ENCODE data around the gene NUP98. TPM values are rescaled to one million over a fixed set of nuclear protein-coding genes. Genes with fewer than 3 reads are reported as not detected.

NUP98 gene
- total RNA-seq, 4 donors from 2014 or later = 65.2 to 128 (median 102) TPM

DNA sequence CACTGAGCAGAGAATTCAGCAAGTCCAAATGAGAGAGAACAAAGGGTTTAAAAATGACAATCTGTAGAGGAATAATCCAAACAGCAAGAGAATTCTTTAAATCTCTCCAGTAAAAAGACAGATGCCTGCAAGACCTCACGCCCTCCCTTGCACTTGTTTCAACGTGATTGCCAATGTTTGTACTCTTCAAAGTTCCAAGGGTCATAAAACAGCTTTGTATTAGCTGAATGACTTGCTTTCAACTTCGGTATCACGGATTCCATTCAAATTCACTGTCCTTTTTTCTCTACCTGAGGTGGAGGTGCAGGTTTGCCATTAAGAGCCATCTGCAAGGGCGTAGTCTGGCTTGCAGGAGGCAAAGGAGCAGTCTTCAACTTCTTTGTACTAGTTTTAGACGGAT is 85.1 kb downstream of the NUP98 start:
- H3K4me3 ChIP-seq = no peak overlapping the region
- no peaks in the 10 kb centered on the region for H3K9me3 ChIP-seq
- ATAC-seq (no peak), DNase-seq (no peak)
- no peaks in the 10 kb centered on the region for H3K27me3 ChIP-seq
- no peak for TF ChIP-seq POLR2A (IDR thresholded peaks at IDR 0.05)
- TF ChIP-seq, protein P1, sequence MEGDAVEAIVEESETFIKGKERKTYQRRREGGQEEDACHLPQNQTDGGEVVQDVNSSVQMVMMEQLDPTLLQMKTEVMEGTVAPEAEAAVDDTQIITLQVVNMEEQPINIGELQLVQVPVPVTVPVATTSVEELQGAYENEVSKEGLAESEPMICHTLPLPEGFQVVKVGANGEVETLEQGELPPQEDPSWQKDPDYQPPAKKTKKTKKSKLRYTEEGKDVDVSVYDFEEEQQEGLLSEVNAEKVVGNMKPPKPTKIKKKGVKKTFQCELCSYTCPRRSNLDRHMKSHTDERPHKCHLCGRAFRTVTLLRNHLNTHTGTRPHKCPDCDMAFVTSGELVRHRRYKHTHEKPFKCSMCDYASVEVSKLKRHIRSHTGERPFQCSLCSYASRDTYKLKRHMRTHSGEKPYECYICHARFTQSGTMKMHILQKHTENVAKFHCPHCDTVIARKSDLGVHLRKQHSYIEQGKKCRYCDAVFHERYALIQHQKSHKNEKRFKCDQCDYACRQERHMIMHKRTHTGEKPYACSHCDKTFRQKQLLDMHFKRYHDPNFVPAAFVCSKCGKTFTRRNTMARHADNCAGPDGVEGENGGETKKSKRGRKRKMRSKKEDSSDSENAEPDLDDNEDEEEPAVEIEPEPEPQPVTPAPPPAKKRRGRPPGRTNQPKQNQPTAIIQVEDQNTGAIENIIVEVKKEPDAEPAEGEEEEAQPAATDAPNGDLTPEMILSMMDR (IDR thresholded peaks at IDR 0.05 in 4 of 5, conservative IDR thresholded peaks at IDR 0.05 in 1 of 5) = no peak
- in situ Hi-C loops (cut with MboI; ENCODE audit: low sequenced_read_pairs in 4 of 4) (no loop called here), intact Hi-C loops (cut with DNase I; ENCODE audit: low total_unique reads) (no loop called here)
- peaks cover 56 to 61% of the 10 kb centered on the region in 2 donors for H3K4me1 ChIP-seq
- peak overlapping the region; percentile 83 to 91 (median 86) for H3K27ac ChIP-seq
- H3K36me3 ChIP-seq = peaks cover 0 to 21% of the 10 kb centered on the region in 2 donors

- Histone ChIP-seq H3K27ac (peak overlapping the region; percentile 83 to 91 (median 86)), H3K4me3 (no peak overlapping the region), H3K4me1 (peaks cover 57 to 59% of the 10 kb centered on the region in 2 donors), H3K27me3 (no peaks in the 10 kb centered on the region), H3K9me3 (no peaks in the 10 kb centered on the region), H3K36me3 (peaks cover 0 to 14% of the 10 kb centered on the region in 2 donors)
- in situ Hi-C loops (cut with MboI; ENCODE audit: low sequenced_read_pairs in 4 of 4) = no loop called here
- DNase-seq = no peak
- intact Hi-C loops (cut with DNase I; ENCODE audit: low total_unique reads) = loop anchor here (2.0 kb wide), 1 partner anchor 66 kb away; the partner anchor contains the start of gene ART1
- peak; percentile 17 to 57 for ATAC-seq
- TF ChIP-seq, protein P1 (IDR thresholded peaks at IDR 0.05 in 4 of 5, conservative IDR thresholded peaks at IDR 0.05 in 1 of 5) = no peak
- TF ChIP-seq POLR2A (IDR thresholded peaks at IDR 0.05) = no peak
Measured at GRCh38 chr11:3710485-3711259, 86.7 kb downstream of the NUP98 start.

GRCh38 chr11:3709977-3710376 is 87.4 kb downstream of the NUP98 start:
- Histone ChIP-seq H3K36me3 (peaks cover 0 to 16% of the 10 kb centered on the region in 2 donors), H3K27ac (peak overlapping the region; percentile 83 to 91 (median 86)), H3K9me3 (no peaks in the 10 kb centered on the region), H3K27me3 (no peaks in the 10 kb centered on the region), H3K4me1 (peaks cover 52% of the 10 kb centered on the region in 2 donors), H3K4me3 (no peak overlapping the region)
- DNase-seq (peak; percentile 81 to 85), ATAC-seq (peak; percentile 94 to 96)
- intact Hi-C loops (cut with DNase I; ENCODE audit: low total_unique reads) = loop anchor here (2.0 kb wide), 1 partner anchor 65 kb away; the partner anchor contains the start of gene ART1
- TF ChIP-seq, protein P1 (IDR thresholded peaks at IDR 0.05 in 4 of 5, conservative IDR thresholded peaks at IDR 0.05 in 1 of 5) = no peak
- TF ChIP-seq POLR2A (IDR thresholded peaks at IDR 0.05) = no peak
- in situ Hi-C loops (cut with MboI; ENCODE audit: low sequenced_read_pairs in 4 of 4) = no loop called here

DNA sequence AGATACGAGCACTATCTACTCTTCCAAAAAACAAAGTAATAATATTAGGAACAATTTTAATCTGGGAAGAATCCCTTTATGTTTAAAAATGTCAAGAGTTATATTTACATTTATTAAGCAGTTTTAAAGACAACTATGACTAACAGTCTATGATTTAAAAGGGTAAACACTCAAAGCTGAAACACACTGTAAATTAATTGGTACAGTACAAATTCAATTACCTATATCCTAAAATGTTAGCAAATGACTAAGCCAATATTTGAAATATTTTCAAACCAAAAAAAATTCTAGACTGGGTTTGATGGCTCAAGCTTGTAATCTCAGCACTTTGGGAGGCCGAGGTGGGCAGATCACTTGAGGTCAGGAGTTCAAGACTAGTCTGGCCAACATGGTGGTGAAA is 90.2 kb downstream of the NUP98 start:
- Histone ChIP-seq H3K36me3 (peaks cover 2 to 35% of the 10 kb centered on the region in 2 donors), H3K4me1 (peaks cover 27 to 29% of the 10 kb centered on the region in 2 donors), H3K9me3 (no peaks in the 10 kb centered on the region), H3K27ac (peak overlapping the region; percentile 83 to 91 (median 86)), H3K27me3 (no peaks in the 10 kb centered on the region), H3K4me3 (no peak overlapping the region)
- in situ Hi-C loops (cut with MboI; ENCODE audit: low sequenced_read_pairs in 4 of 4) = no loop called here
- TF ChIP-seq, protein P1 (IDR thresholded peaks at IDR 0.05 in 4 of 5, conservative IDR thresholded peaks at IDR 0.05 in 1 of 5) = no peak
- no peak for TF ChIP-seq POLR2A (IDR thresholded peaks at IDR 0.05)
- intact Hi-C loops (cut with DNase I; ENCODE audit: low total_unique reads) = no loop called here
- ATAC-seq (no peak), DNase-seq (no peak)

All from gastrocnemius medialis (tissue), 4 donors.